Liver (tissue), 9 donors: ENCODE data around the gene RNF151. TPM values are rescaled to one million over a fixed set of nuclear protein-coding genes. Genes with fewer than 3 reads are reported as not detected.

Source experiments
- DNase-seq: peaks from one replicate; pipeline ENCODE4 v3.0.0-alpha.2; 2017; ENCODE audit warnings: low spot score
- H3K27ac ChIP-seq, 2 donors: one replicate each; pipeline ENCODE4 v1.7.0; 2013; ENCODE audit warnings: inconsistent platforms in 2 of 2, low read length in 2 of 2, control low read depth in 1 of 2, low read depth in 1 of 2, mild to moderate bottlenecking in 1 of 2
- H3K27me3 ChIP-seq, 4 donors: one replicate each; pipeline versions ENCODE4 v1.6.1 to v1.7.0; 2013; ENCODE audit warnings: low read length in 3 of 4, inconsistent platforms in 1 of 4, mild to moderate bottlenecking in 1 of 4, moderate library complexity in 1 of 4; ENCODE audit not compliant: control insufficient read depth in 4 of 4, insufficient read depth in 4 of 4
- H3K36me3 ChIP-seq, 4 donors: one replicate each; pipeline versions ENCODE4 v1.6.1 to v1.7.0; 2013; ENCODE audit warnings: low read length in 3 of 4, mild to moderate bottlenecking in 3 of 4, low read depth in 1 of 4, moderate library complexity in 1 of 4; ENCODE audit not compliant: control insufficient read depth in 4 of 4, insufficient read depth in 3 of 4
- H3K4me1 ChIP-seq, 4 donors: one replicate each; pipeline versions ENCODE4 v1.6.1 to v1.7.0; 2013; ENCODE audit warnings: low read length in 3 of 4, mild to moderate bottlenecking in 3 of 4, moderate library complexity in 1 of 4; ENCODE audit not compliant: control insufficient read depth in 4 of 4, insufficient read depth in 4 of 4
- H3K4me3 ChIP-seq, 3 donors: one replicate each; pipeline versions ENCODE4 v1.6.1 to v1.7.0; 2013; ENCODE audit warnings: low read length in 3 of 3, control low read depth in 1 of 3, low read depth in 1 of 3, mild to moderate bottlenecking in 1 of 3
- H3K9ac ChIP-seq, 2 donors: one replicate each; pipeline ENCODE4 v1.7.0; 2013; ENCODE audit warnings: low read length in 2 of 2, mild to moderate bottlenecking in 2 of 2, moderate library complexity in 2 of 2, control low read depth in 1 of 2, low read depth in 1 of 2
- H3K9me3 ChIP-seq, 4 donors: one replicate each; pipeline versions ENCODE4 v1.6.1 to v1.7.0; 2013; ENCODE audit warnings: low read length in 3 of 4; ENCODE audit not compliant: control insufficient read depth in 4 of 4
- ATF3 ChIP-seq: IDR thresholded peaks from 2 replicates; pipeline ENCODE4 v1.6.1; 2016; ENCODE audit warnings: antibody characterized with exemption
- CTCF ChIP-seq: fragments of 150-350 bp; IDR thresholded peaks from 2 replicates; pipeline ENCODE4 v1.5.1; 2017; ENCODE audit warnings: improper control_type of control experiment, low read depth, low read length; ENCODE audit not compliant: missing input control
- EGR1 ChIP-seq, 2 donors: IDR thresholded peaks; 2 replicates each; pipeline ENCODE4 v1.6.1; 2016 to 2018; ENCODE audit warnings: antibody characterized with exemption in 2 of 2, low read depth in 2 of 2
- FOXA1 ChIP-seq: IDR thresholded peaks from 2 replicates; pipeline ENCODE4 v1.6.1; 2016; ENCODE audit warnings: antibody characterized with exemption
- FOXA2 ChIP-seq: IDR thresholded peaks from 2 replicates; pipeline ENCODE4 v1.6.1; 2016; ENCODE audit warnings: antibody characterized with exemption
- GABPA ChIP-seq, 2 donors: IDR thresholded peaks in 1 of 2; conservative IDR thresholded peaks in 1 of 2; 2 replicates each; pipeline ENCODE4 v1.6.1; 2016; ENCODE audit warnings: antibody characterized with exemption in 2 of 2, mild to moderate bottlenecking in 1 of 2, moderate library complexity in 1 of 2
- HNF4A ChIP-seq, 2 donors: conservative IDR thresholded peaks; 2 replicates each; pipeline ENCODE4 v1.6.1; 2016; ENCODE audit warnings: antibody characterized with exemption in 2 of 2, mild to moderate bottlenecking in 2 of 2
- HNF4G ChIP-seq: IDR thresholded peaks from 2 replicates; pipeline ENCODE4 v1.6.1; 2016; ENCODE audit warnings: antibody characterized with exemption
- MAX ChIP-seq: IDR thresholded peaks from 2 replicates; pipeline ENCODE4 v1.6.1; 2016; ENCODE audit warnings: antibody characterized with exemption
- NR2F2 ChIP-seq: IDR thresholded peaks from 2 replicates; pipeline ENCODE4 v1.6.1; 2016; ENCODE audit warnings: antibody characterized with exemption
- RAD21 ChIP-seq, 2 donors: IDR thresholded peaks; 2 replicates each; pipeline ENCODE4 v1.6.1; 2016; ENCODE audit warnings: antibody characterized with exemption in 2 of 2, mild to moderate bottlenecking in 2 of 2
- REST ChIP-seq: IDR thresholded peaks from 2 replicates; pipeline ENCODE4 v1.6.1; 2016; ENCODE audit warnings: antibody characterized with exemption, mild to moderate bottlenecking
- RXRA ChIP-seq, 2 donors: IDR thresholded peaks; 2 replicates each; pipeline ENCODE4 v1.6.1; 2017 to 2018; ENCODE audit warnings: antibody characterized with exemption in 2 of 2, mild to moderate bottlenecking in 1 of 2
- SP1 ChIP-seq: IDR thresholded peaks from 2 replicates; pipeline ENCODE4 v1.6.1; 2018; ENCODE audit warnings: antibody characterized with exemption, mild to moderate bottlenecking
- TAF1 ChIP-seq: conservative IDR thresholded peaks from 2 replicates; pipeline ENCODE4 v1.6.1; 2016; ENCODE audit warnings: antibody characterized with exemption, mild to moderate bottlenecking
- YY1 ChIP-seq: IDR thresholded peaks from 2 replicates; pipeline ENCODE4 v1.6.1; 2016; ENCODE audit warnings: antibody characterized with exemption, mild to moderate bottlenecking
- ZBTB33 ChIP-seq: IDR thresholded peaks from 2 replicates; pipeline ENCODE4 v1.6.1; 2016; ENCODE audit warnings: antibody characterized with exemption
- WGBS: extraction: QIAGEN DNeasy Blood & Tissue Kit; methylation state at CpG from one replicate; pipeline ENCODE4 v1.1.7; 2013; 5-methylcytosine and 5-hydroxymethylcytosine counted together
- polyA plus RNA-seq, 2 donors: library from polyadenylated mRNA; stranded (reverse) in 1 of 2; unstranded in 1 of 2; fragments of 200-250 nt in 1 of 2; fragments of >200 nt in 1 of 2; fragmentation: Nextera tagmentation in 1 of 2; extraction: Ambion mirVana in 1 of 2; gene quantifications; one replicate each; pipeline versions ENCODE4 v1.2.1 to v1.2.3, GENCODE V29; 2013 to 2015
- total RNA-seq, 2 donors: library from RNA; depleted of rRNA; stranded (reverse); fragments of >200 nt; gene quantifications; one replicate each; pipeline ENCODE4 v1.2.3, GENCODE V29; 2014
- donor health status: healthy.
- donor health status: healthy.
- donor health status: healthy.
- donor health status: healthy.
- donor health status: healthy.

Gene RNF151
- total and polyA plus RNA-seq, 4 donors, result not detected

- no peak for DNase-seq
- Histone ChIP-seq H3K27me3 (peaks cover 9 to 20% (median 12%) of the 10 kb centered on the region in 4 donors), H3K4me3 (no peak overlapping the region), H3K9me3 (no peaks in the 10 kb centered on the region), H3K27ac (no peak overlapping the region), H3K4me1 (peaks cover 0 to 14% (median 5%) of the 10 kb centered on the region in 4 donors), H3K9ac (no peak overlapping the region), H3K36me3 (no peaks in the 10 kb centered on the region)
- WGBS, result 17% methylated on average over 15 of the region's 15 CpGs
- TF ChIP-seq YY1 (no peak), FOXA2 (no peak), REST (no peak), RXRA (IDR thresholded peaks at IDR 0.05) (no peak), TAF1 (no peak), HNF4G (no peak), ZBTB33 (no peak), HNF4A (conservative IDR thresholded peaks at IDR 0.05) (no peak), ATF3 (no peak), SP1 (no peak), FOXA1 (no peak), MAX (no peak)
Observed at GRCh38 chr16:1920727-1921171, 45.9 kb upstream of the RNF151 start.

- Histone ChIP-seq H3K27ac (no peak overlapping the region), H3K9ac (no peak overlapping the region), H3K9me3 (no peaks in the 10 kb centered on the region), H3K4me1 (peaks cover 0 to 13% (median 5%) of the 10 kb centered on the region in 4 donors), H3K27me3 (peaks cover 9 to 20% (median 11%) of the 10 kb centered on the region in 4 donors), H3K4me3 (no peak overlapping the region), H3K36me3 (no peaks in the 10 kb centered on the region)
- no peak for DNase-seq
- 78% methylated on average over 8 of the region's 8 CpGs for WGBS
- TF ChIP-seq CTCF (no peak), GABPA (IDR thresholded peaks at IDR 0.05 in 1 of 2, conservative IDR thresholded peaks at IDR 0.05 in 1 of 2) (no peak), EGR1 (IDR thresholded peaks at IDR 0.05; ENCODE audit: low read depth in 2 of 2) (no peak), HNF4G (no peak), ZBTB33 (no peak), RXRA (IDR thresholded peaks at IDR 0.05) (no peak), RAD21 (IDR thresholded peaks at IDR 0.05) (no peak), MAX (no peak), YY1 (no peak), TAF1 (no peak), FOXA2 (no peak), SP1 (no peak), FOXA1 (no peak), ATF3 (no peak), NR2F2 (no peak)
Observed at GRCh38 chr16:1922357-1922756, 44.3 kb upstream of the RNF151 start.
